B cell (primary cell): ENCODE results near the gene ZNF362.

ENCODE experiments used
- CTCF ChIP-seq: fragments of 200-600 bp; IDR thresholded peaks from one replicate; pipeline ENCODE4 v1.8.0; 2022; ENCODE audit warnings: antibody characterized with exemption, mild to moderate bottlenecking
- EZH2 ChIP-seq: IDR thresholded peaks from 2 replicates; pipeline ENCODE4 v1.6.1; 2012; ENCODE audit warnings: borderline replicate concordance, low read depth, mild to moderate bottlenecking, moderate library complexity, low read length; ENCODE audit not compliant: insufficient read depth, poor library complexity, severe bottlenecking

- TF ChIP-seq CTCF (peak; percentile 89), EZH2 (no peak)
Measured at GRCh38 chr1:33298623-33299277, 42.5 kb downstream of the ZNF362 start.
